Hematopoietic multipotent progenitor cell (in vitro differentiated cells): ENCODE measurements around the gene KIF1A. TPM values are rescaled to one million over a fixed set of nuclear protein-coding genes. Genes with fewer than 3 reads are reported as not detected.

Experiments used
- DNase-seq, 3 donors: peaks; one replicate each; pipeline ENCODE4 v3.0.0-alpha.2; 2011 to 2015; ENCODE audit warnings: low read depth in 2 of 3, low spot score in 2 of 3
- total RNA-seq: library from RNA; depleted of rRNA; stranded (reverse); fragments of >200 nt; gene quantifications from one replicate; pipeline ENCODE4 v1.2.3, GENCODE V29; 2012

Gene KIF1A
- total RNA-seq, result not detected

GRCh38 chr2:240819858-240820606, at the start of gene KIF1A:
KIF1A (minus strand) TSS chr2:240820219; CDS start chr2:240797752, 22,467 bp downstream.
- DNase-seq, result peak in 1 of 3 donors; percentile 33

GRCh38 chr2:240869109-240869955, 49.3 kb upstream of the KIF1A start:
- DNase-seq, result no peak

- DNase-seq, result no peak
Measured at GRCh38 chr2:240868286-240869108, 48.5 kb upstream of the KIF1A start, which contains the start of gene AGXT. AGXT (plus strand) TSS chr2:240868824; CDS start chr2:240868866, 42 bp downstream.

DNA sequence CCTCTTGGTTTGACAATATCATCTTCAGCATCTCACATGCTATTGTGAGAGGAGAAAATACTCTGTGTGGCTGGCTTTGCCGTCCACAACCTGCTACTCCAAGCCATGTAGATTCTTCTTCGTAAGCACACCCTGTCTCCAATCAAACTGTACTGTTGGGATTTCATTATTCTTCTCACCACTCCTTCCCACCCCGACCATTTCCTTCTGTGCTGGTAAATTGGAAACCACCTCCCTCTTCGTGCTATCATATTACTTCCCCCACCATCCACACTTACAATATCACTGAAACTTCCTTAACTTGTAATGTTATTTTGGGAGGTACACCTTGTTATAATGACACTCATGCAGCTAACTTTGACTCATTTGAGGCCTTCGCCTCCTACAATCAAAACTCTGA, 45.4 kb upstream of the KIF1A start:
- no peak for DNase-seq

- DNase-seq, result no peak
Measured at GRCh38 chr2:240864475-240864874, 44.5 kb upstream of the KIF1A start.

GRCh38 chr2:240861547-240861946, 41.5 kb upstream of the KIF1A start:
- no peak for DNase-seq

DNA sequence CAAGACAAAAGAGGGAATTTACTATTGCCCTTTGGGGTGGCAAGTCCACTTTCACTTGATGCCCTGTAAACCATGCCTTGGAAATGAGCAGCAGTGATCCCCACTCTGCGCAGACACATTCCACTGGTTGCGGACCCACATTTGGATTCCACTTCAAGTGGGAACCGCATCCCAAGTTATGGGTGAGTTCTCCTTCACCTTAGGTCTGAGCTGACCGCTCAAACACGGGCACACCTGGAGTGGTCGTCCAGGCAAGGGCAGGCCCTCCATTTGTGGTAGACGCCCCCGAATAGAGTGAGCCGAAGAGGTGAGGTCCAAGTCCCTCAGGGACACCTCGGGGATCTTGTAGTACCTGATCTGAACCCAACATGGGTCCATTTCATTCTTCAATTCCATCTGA, 38.9 kb upstream of the KIF1A start:
- no peak for DNase-seq

DNA sequence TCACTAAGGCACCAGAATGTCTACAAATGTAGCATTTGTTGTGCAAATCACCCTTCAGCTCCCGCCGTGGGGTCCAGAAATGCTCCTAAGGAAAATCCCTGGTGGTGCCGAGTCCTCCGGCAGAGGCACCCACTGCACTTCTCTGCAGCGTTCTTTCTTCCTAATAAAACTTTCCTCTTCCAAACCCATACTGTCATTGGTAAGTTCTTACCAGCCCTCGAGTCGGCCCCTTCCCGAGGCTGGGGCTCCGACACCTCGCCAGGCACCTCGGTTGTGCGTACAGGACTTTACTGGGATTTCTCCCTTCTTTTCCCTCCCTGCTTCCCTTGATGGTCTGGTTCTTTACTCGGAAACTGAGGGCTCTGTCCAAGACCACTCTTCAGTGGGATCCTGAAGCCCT, 38.3 kb upstream of the KIF1A start:
- no peak for DNase-seq

DNA sequence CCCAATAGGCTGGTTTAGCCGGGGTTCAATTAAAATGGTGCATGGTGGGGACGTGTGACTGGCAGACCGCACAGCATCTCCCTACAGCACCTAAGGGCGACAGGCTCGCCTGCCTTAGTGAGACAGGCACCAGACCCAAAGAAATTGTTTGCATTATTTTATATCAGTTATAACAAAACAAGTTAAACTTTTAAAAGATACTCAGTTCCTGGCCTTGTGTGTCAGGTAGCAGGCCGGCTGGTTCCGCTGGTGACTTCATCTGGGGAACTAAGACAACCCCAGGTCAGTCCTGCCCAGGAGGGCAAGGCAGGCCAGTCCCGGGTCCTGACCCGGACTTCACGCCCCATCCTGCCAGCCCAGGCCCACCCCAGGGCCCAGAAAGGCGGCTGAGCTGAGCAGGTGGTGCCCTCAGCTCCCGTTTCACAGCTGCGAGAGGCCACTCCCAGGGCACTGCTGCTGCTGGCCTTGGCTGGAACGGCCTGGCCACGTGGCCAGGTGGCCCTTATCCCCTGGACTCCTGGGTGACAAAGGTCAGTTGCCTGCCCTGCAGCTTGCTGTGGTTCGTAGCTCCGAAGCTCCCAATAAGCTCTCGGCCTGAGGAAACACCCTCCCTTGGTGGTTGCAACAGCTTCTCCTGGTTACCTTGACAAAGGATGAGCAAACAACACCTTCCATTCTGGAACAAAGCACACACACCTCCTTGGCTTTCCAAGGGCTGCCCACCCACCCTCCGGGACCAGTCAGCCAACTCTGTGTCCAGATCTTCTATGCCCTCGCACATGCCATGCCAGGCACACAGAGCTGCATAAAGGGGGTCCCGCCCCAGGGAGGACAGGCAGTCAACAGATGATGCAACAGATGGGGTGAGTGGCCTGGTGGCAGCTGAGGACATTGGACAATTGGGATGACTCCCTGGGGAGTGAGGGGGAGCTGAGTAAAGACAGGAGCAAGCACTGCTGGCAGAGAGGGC, 37.3 kb upstream of the KIF1A start:
- no peak for DNase-seq

DNA sequence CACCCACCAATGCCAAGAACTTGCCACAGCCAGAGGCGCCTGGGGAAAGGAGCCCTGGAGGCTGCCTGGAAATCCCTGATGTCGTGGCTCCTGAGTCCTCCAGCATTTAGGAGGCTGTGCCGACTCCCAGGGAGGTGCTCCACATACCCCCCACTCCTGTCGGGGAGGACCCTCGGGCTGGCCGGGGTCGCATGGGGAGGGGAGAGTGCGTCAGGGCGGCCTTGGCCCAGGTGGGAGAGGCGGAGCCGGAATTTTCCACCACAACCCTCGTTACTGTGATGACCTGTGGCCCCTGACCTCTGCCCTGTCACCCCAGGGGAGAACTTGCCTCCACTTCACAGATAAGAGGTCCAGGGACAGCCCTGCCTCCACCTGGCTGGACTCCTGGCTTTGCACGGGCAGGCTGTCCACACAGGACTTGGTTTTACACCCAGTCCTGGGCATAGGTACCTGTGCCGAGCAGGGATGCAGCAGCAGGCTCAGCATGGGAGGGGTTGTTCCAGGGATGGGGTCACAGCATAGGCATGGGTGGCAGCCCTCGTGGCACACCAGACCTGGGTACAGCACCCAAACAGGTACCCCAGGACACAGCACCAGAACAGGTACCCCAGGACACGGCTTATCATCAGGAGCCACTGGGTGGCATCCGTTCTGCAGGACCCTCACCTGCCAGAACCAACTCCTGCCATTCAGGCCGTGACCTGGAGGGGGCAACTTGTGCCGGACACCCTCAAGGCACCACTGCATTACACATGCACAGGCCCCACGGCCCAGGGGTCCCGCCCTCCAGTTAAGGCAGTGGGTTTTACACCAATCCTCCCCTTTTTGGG, 36.3 kb upstream of the KIF1A start:
- DNase-seq, result no peak

DNA sequence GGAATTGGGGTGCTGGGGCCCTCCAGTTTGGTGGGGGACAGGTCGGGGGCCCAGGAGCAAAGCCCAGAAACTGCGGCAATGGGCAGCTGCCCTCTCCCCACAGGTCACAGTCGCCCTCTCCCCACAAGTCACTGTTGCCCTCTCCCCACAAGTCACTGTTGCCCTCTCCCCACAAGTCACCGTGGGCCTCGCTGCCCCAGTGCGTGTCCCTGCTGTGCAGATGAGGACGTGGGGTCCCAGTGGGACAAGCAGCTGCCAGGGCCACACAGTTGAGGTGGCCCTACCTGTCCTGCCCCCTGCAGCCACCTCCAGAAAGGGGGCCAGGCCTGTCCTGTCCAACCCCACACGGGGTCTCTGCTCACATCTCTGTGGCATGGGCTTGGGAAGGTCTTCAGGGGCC, 35.7 kb upstream of the KIF1A start:
- no peak for DNase-seq

DNA sequence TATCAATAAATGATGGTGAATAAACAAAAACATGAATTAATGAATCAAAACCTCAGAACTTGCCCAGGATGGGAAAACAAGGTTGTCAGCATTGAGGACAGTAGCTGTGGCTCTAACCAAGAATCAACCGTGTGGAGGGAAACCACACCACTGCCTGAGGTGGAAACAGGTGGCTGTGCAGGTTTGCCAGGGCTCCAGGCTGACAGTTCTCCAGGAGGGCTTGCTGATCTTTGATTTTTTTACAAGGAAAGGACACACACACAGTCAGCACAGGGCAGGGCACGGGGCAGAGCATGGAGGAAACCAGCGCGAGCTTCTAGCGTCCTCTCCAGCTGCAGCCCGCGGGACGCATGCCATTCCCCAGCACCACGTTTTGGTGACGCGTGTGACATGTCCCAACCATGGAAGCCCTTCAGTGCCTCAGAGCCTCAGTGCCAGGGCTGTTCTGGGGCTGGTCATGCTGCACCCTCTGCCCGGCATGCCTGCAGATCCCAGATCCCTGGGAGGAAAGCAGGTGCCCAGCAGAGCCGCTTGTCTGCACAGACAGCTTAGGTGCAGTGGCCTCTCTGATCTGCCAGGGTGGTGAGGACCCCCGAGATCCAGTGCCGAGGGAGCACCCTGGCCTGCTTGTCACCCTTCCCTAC, 32.8 kb upstream of the KIF1A start:
- DNase-seq, result no peak

- peak; percentile 59 to 83 (median 72) for DNase-seq
Measured at GRCh38 chr2:240851078-240851991, 31.3 kb upstream of the KIF1A start.

DNA sequence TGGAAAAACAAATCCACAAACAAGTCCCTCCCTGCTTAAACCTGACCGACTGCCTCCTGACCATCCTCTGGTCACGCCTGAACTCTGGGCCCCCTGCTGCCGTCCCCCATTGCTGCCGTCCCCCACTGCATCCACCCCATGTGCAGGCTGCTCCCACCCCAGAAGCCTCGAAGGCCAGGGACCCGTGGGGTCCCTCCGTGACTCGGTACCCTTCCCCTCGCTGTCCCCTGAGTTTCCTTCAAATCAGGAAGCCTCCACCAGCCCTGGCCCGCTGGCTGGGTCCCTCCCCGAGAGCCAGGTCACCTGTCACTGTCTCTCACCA, 30.7 kb upstream of the KIF1A start:
- no peak for DNase-seq

DNA sequence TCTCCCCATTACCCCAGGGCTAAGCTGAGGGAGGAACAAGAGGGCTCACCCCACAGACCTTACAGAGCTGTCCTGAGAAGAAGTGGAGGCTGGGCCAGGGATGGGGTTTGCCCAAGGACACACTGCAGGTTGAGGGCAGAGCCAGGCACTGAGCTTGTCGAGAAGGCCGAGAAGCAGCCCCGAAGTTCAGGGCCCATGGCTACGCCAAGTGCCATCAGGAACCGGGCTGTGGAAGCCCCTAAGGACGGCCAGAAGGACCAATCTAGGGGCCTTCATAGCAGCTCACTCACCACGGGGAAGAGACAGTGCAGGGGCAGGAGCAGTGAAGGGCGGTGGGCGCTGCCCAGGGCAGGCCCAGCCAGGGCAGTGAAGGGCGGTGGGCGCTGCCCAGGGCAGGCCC, 30.0 kb upstream of the KIF1A start:
- no peak for DNase-seq

DNA sequence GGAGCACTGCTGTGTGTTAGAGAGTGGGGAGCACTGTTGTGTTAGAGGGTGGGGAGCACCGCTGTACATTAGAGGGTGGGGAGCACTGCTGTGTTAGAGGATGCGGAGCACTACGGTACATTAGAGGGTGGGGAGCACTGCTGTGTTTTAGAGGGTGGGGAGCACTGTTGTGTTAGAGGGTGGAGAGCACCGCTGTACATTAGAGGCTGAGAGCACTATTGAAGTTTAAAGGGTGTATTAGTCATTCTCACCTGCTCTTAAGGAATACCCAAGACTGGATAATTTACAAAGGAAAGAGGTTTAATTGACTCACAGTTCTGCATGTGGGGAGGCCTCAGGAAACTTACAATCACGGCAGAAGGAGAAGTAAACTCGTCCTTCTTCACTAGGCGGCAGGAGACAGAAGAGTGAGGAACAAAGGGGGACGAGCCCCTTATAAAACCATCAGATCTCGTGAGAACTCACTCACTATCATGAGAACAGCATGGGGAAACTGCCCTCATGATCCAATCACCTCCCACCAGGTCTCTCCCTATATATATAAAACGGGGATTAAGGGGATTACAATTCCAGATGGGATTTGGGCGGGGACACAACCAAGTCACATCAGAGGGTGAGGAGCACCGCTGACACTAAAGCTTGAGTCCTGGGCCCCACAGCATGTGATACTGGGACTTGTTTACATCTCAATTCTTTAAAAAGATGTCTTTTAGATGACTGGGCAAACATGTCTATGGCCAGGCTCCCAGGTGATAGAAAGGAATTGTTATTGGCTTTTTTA, 29.1 kb upstream of the KIF1A start:
- no peak for DNase-seq

GRCh38 chr2:240847817-240848216, 27.8 kb upstream of the KIF1A start:
- no peak for DNase-seq
